Measurements from ENCODE around the gene WFS1. TPM values are rescaled to one million over a fixed set of nuclear protein-coding genes. Genes with fewer than 3 reads are reported as not detected.

The WFS1 gene
- total RNA-seq, 1 experiment from 2014 or later: 57.1 TPM

GRCh38 chr4:6279582-6280289 is 10.1 kb downstream of the WFS1 start:
- intact Hi-C loops (cut with micrococcal nuclease; ENCODE audit: unreplicated experiment): no loop called here
- no peaks in the 10 kb centered on the region for H3K4me1 ChIP-seq (replicated peaks; ENCODE audit: insufficient read depth)
- no TSS peak for BruUV-seq (replicated peaks)
- H3K27ac ChIP-seq: no peak overlapping the region
- no peaks in the 10 kb centered on the region for H3K27me3 ChIP-seq (ENCODE audit: insufficient read depth, low read depth)
- H3K9me3 ChIP-seq (ENCODE audit: insufficient read depth, low read depth): no peaks in the 10 kb centered on the region
- POLR2A ChIA-PET (ENCODE audit: unreplicated experiment): no interaction called here
- H4K20me1 ChIP-seq (ENCODE audit: insufficient read depth): peaks cover 8% of the 10 kb centered on the region; the same call in 1 of the 2 replicates
- no peak overlapping the region for H3K4me3 ChIP-seq
- H2AFZ ChIP-seq: no peak overlapping the region
- CTCF ChIA-PET: no interaction called here
- H3K79me2 ChIP-seq (ENCODE audit: low read depth): peaks cover 5% of the 10 kb centered on the region; the same call in 1 of the 2 replicates
- no peaks in the 10 kb centered on the region for H3K36me3 ChIP-seq (ENCODE audit: low read depth)
- DNase-seq: no peak
- no peaks in the 10 kb centered on the region for H3F3A ChIP-seq (ENCODE audit: insufficient read depth, low read depth)
- TF ChIP-seq CTCF (conservative IDR thresholded peaks at IDR 0.05) (no peak), EZH2 (IDR thresholded peaks at IDR 0.05; ENCODE audit: low read depth) (no peak)
- H3K9me2 ChIP-seq (ENCODE audit: insufficient read depth): no peaks in the 10 kb centered on the region
- no peak overlapping the region for H3K4me2 ChIP-seq

DNA sequence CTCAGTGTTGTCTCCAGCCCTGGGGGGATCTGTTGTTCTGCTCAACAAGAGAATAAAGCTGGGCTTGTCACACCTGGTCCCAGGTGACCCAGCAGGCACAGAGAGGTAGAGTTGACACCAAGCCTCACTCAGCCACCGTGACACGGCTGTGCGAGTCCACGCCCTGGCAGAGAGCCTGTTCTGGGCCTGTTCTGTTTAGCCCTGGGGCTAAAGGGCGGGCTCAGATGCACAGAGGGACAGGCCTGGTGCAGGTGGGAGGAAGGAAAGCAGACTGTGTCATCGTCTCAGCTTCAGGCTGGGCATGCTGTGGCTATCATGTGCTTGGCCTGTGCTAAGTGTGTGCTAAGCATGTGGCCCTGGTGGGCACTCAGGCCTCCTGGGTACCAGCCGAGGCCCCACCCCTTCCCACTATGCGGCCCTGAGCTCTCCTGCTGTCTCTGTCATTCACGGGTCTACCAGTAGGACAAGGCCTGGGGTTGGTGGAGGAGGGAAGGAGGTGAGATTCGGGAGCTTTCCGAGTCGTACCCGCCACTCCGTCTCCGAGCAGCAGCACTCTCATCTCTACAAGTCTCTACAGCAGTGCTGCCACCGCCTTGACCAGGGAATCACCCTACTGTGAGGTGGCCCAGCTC is 10.8 kb downstream of the WFS1 start:
- H3K9me2 ChIP-seq (ENCODE audit: insufficient read depth): no peaks in the 10 kb centered on the region
- no TSS peak for BruUV-seq (replicated peaks)
- no peak overlapping the region for H3K27ac ChIP-seq
- TF ChIP-seq CTCF (conservative IDR thresholded peaks at IDR 0.05) (no peak), EZH2 (IDR thresholded peaks at IDR 0.05; ENCODE audit: low read depth) (no peak)
- DNase-seq: peak in 1 of 2 experiments; percentile 65
- H3K4me2 ChIP-seq: no peak overlapping the region
- peaks cover 8% of the 10 kb centered on the region; the same call in 1 of the 2 replicates for H4K20me1 ChIP-seq (ENCODE audit: insufficient read depth)
- ChIA-PET CTCF (no interaction called here), POLR2A (ENCODE audit: unreplicated experiment) (no interaction called here)
- no peaks in the 10 kb centered on the region for H3K79me2 ChIP-seq (ENCODE audit: low read depth)
- no peaks in the 10 kb centered on the region for H3K4me1 ChIP-seq (replicated peaks; ENCODE audit: insufficient read depth)
- H3K9me3 ChIP-seq (ENCODE audit: insufficient read depth, low read depth): no peaks in the 10 kb centered on the region
- H3K4me3 ChIP-seq: no peak overlapping the region
- intact Hi-C loops (cut with micrococcal nuclease; ENCODE audit: unreplicated experiment): no loop called here
- no peaks in the 10 kb centered on the region for H3K27me3 ChIP-seq (ENCODE audit: insufficient read depth, low read depth)
- H2AFZ ChIP-seq: no peak overlapping the region
- no peaks in the 10 kb centered on the region for H3K36me3 ChIP-seq (ENCODE audit: low read depth)
- H3F3A ChIP-seq (ENCODE audit: insufficient read depth, low read depth): no peaks in the 10 kb centered on the region

- Histone ChIP-seq H3K27ac (no peak overlapping the region), H3K27me3 (ENCODE audit: insufficient read depth, low read depth) (no peaks in the 10 kb centered on the region), H3K4me1 (replicated peaks; ENCODE audit: insufficient read depth) (no peaks in the 10 kb centered on the region), H3F3A (ENCODE audit: insufficient read depth, low read depth) (no peaks in the 10 kb centered on the region), H3K36me3 (ENCODE audit: low read depth) (no peaks in the 10 kb centered on the region), H3K79me2 (ENCODE audit: low read depth) (no peaks in the 10 kb centered on the region), H2AFZ (no peak overlapping the region), H3K4me3 (no peak overlapping the region), H3K4me2 (no peak overlapping the region), H3K9me2 (ENCODE audit: insufficient read depth) (no peaks in the 10 kb centered on the region), H3K9me3 (ENCODE audit: insufficient read depth, low read depth) (no peaks in the 10 kb centered on the region), H4K20me1 (ENCODE audit: insufficient read depth) (0 out of 2 replicates have a peak, but pooled peaks cover under 1% of the 10 kb centered on the region)
- no peak for DNase-seq
- TF ChIP-seq EZH2 (IDR thresholded peaks at IDR 0.05; ENCODE audit: low read depth) (no peak), CTCF (conservative IDR thresholded peaks at IDR 0.05) (no peak)
- POLR2A ChIA-PET (ENCODE audit: unreplicated experiment): no interaction called here
- no TSS peak for BruUV-seq (replicated peaks)
- CTCF ChIA-PET: no interaction called here
- intact Hi-C loops (cut with micrococcal nuclease; ENCODE audit: unreplicated experiment): no loop called here
These were observed 12.0 kb downstream of the WFS1 start for GRCh38 chr4:6281436-6282313.
